ENCODE results near the gene DDX39B.
"Not testable (repeated sequence)": the region's sequence is repeated elsewhere in the genome, so short reads cannot be mapped to it uniquely, and the experiment has no call there.

The DDX39B gene

GRCh38 chr6:31498748-31499147 lies 43.1 kb downstream of the DDX39B start:
- TF ChIP-seq, protein P1, sequence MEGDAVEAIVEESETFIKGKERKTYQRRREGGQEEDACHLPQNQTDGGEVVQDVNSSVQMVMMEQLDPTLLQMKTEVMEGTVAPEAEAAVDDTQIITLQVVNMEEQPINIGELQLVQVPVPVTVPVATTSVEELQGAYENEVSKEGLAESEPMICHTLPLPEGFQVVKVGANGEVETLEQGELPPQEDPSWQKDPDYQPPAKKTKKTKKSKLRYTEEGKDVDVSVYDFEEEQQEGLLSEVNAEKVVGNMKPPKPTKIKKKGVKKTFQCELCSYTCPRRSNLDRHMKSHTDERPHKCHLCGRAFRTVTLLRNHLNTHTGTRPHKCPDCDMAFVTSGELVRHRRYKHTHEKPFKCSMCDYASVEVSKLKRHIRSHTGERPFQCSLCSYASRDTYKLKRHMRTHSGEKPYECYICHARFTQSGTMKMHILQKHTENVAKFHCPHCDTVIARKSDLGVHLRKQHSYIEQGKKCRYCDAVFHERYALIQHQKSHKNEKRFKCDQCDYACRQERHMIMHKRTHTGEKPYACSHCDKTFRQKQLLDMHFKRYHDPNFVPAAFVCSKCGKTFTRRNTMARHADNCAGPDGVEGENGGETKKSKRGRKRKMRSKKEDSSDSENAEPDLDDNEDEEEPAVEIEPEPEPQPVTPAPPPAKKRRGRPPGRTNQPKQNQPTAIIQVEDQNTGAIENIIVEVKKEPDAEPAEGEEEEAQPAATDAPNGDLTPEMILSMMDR (conservative IDR thresholded peaks at IDR 0.05; ENCODE audit: low read depth, low read length): no peak
- DNase-seq (ENCODE audit: low read depth): no peak
- peak overlapping the region; percentile 72 for H3K4me3 ChIP-seq (ENCODE audit: low read length)

- TF ChIP-seq, protein P1 (conservative IDR thresholded peaks at IDR 0.05; ENCODE audit: low read depth, low read length): no peak
- no peak for DNase-seq (ENCODE audit: low read depth)
- peak within 1 kb of the TSS; percentile 72 for H3K4me3 ChIP-seq (ENCODE audit: low read length)
These were observed 44.0 kb downstream of the DDX39B start, which contains the start of gene MICB for GRCh38 chr6:31497531-31498476. TSS of gene MICB (plus strand) at chr6:31498145. CDS start at chr6:31498194, 49 bp downstream.

GRCh38 chr6:31496826-31497225 lies 45.0 kb downstream of the DDX39B start:
- not testable (repeated sequence) for H3K4me3 ChIP-seq (ENCODE audit: low read length); DNase-seq (ENCODE audit: low read depth)

GRCh38 chr6:31495580-31495979 lies 46.2 kb downstream of the DDX39B start:
- DNase-seq (ENCODE audit: low read depth): no peak
- TF ChIP-seq, protein P1 (conservative IDR thresholded peaks at IDR 0.05; ENCODE audit: low read depth, low read length): no peak

DNA sequence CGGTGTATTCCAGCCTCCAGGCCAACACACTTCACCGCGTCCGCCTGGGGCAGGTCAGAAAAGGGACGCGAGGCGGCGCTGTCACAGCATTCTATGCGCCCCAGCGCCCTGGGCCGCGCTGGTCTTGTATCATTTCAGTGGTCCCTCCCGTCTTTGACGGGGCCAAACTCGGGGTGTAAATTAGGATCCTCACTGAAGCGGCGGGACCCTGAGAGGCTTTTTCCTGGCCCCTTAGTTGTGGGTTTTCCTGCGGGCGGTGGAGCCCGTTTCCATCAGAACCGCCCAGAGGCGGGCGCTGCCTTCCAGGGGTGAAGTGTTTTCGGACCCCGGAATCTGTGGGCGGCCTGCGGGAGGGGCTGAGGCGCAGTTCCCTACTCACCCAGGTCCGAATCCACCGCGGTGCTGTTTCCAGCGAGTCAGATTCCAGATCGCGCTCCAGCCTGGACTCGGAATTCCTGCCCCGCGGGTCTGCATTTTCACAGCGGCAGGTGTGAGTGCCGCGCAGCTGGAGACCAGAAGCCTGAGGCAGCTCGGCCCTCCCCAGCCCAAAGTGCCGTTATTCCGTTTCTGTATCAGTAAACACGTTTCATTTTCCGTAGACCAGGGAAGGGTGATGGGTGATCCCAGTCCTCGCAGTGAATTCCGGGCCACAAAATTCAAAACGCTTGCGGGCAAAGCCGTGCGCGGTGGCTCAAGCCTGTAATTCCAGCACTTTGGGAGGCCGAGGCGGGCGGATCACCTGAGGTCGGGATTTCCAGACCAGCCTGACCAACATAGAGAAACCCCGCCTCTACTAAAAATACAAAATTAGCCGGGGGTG lies 47.7 kb downstream of the DDX39B start:
- H3K4me3 ChIP-seq (ENCODE audit: low read length): peak overlapping the region; percentile 66
- TF ChIP-seq, protein P1 (conservative IDR thresholded peaks at IDR 0.05; ENCODE audit: low read depth, low read length): peak; percentile 81
- DNase-seq (ENCODE audit: low read depth): no peak

More at GRCh38 chr6:31495580-31495979, 46.2 kb downstream of the DDX39B start:
- H3K4me3 ChIP-seq (ENCODE audit: low read length): no peak overlapping the region

DNA sequence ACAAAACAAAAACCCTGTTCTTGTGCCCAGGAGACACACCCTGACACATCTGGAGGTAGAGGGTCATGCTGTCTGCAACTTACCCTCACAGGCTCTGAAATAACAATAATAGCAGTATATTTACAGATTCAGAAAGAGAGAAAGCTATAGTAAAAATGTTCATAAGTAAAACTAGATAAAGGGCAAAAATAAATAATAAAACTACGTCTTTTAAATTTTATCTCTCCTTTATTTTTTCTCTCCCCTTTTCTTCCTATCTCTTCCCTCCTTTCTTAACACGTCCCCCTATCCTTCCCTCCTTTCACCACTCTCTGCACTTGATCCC lies 48.3 kb downstream of the DDX39B start:
- not testable (repeated sequence) for DNase-seq (ENCODE audit: low read depth)
- H3K4me3 ChIP-seq (ENCODE audit: low read length): peak overlapping the region; percentile 66

DNA sequence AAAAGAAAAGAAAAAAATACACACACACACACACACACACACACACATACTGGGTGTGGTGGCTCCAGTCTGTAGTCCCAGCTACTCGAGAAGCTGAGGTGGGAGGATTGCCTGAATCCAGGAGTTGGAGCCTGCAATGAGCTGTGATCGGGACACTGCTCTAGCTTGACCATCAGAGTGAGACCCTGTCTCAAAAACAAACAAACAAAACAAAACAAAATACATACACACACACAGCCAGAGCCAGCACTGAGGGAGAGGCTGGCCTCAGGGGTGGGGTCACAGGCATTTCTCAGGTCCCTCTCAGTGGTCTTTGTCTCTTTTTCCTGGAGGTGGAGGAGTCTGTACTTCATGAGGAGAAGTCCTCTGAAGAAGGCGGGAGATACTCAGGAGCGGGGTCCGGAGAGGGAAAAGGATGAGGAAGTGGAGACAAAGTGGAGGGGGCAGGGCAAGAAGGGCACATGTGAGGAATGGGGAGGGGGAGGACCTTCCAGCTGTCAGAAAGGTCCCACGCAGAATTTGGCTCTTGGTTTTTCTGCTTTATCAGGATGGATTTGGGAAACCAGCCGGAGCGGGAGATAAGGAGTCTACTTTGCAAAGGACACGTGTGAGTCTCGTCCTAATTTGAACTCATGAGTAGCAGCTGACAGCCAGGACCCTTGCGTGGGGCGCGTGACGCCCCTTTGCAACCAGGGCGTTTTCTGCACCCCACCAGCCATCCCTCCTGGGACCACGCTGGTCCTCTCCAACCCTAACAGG lies 51.5 kb downstream of the DDX39B start:
- TF ChIP-seq, protein P1 (conservative IDR thresholded peaks at IDR 0.05; ENCODE audit: low read depth, low read length): no peak
- DNase-seq (ENCODE audit: low read depth): no peak
- no peak overlapping the region for H3K4me3 ChIP-seq (ENCODE audit: low read length)
